ENCODE results near the gene SLC22A1. TPM values are rescaled to one million over a fixed set of nuclear protein-coding genes. Genes with fewer than 3 reads are reported as not detected.
"Not testable (repeated sequence)": the region's sequence is repeated elsewhere in the genome, so short reads cannot be mapped to it uniquely, and the experiment has no call there.

The SLC22A1 gene
- total RNA-seq, 1 experiment from 2014 or later: 0.95 TPM

DNA sequence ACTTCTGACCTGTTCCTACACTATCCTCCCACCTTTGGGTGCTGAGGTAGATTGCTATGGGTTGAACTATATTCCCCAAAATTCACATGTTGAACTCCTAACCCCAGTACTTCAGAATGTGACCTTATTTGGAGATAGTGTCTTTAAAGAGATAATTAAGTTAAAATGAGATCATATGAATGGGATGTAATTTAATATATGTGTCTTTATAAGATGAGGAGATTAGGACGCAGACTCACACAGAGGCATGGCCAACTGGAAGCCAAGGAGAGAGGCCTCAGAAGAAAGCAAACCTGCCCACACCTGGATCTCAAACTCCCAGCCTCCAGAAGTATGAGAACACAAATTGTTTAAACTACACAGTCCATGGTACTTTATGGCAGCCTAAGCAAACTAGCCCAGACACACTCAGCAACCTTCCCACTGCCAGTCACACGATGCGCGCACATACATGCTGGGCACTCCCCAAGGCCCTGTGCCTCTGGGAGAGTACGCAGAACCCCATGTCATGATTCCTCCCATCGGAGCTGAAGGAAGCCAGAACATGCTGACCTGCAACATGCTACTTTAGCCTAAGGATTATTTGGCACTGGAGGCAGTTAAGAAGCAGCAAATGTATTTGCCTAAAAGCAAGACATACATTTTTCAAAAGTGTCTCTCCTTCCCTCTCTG is 8.9 kb upstream of the SLC22A1 start:
- DNase-seq (ENCODE audit: low read depth, low spot score): no peak
- in situ Hi-C loops (cut with HindIII; ENCODE audit: low pct_unique_long_range_greater_than_20kb, low sequenced_read_pairs): no loop called here

DNA sequence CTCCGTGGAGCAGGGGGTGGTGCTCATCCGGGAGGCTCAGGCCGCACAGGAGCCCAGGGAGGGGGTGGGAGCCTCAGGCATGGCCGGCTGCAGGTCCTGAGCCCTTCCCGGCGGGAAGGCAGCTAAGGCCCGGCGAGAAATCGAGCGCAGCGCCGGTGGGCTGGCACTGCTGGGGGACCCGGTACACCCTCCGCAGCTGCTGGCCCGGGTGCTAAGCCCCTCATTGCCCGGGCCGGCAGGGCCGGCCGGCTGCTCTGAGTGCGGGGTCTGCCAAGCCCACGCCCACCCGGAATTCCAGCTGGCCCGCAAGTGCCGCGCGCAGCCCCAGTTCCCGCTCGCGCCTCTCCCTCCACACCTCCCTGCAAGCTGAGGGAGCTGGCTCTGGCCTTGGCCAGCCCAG is 7.1 kb upstream of the SLC22A1 start:
- DNase-seq (ENCODE audit: low read depth, low spot score); in situ Hi-C loops (cut with HindIII; ENCODE audit: low pct_unique_long_range_greater_than_20kb, low sequenced_read_pairs): not testable (repeated sequence)

DNA sequence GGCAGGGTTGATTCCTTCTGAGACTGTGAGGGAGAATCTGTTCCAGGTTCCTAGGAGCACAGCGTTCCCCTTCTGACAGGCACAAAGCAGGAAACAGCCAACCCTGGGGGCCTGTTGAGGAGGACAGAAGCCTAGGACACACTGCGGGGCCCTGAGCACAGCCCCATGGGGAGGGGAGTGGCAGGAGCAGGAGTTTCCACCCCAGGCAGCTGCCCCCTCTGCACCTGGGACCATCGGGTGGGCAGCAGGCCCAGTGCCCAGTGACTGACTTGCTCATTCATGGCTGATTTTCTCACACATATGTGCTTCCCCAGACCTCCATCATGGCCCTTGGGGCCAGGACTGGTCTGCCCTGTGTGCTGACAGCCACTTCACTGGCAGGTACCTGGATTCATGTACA is 6.2 kb upstream of the SLC22A1 start:
- no peak for DNase-seq (ENCODE audit: low read depth, low spot score)
- in situ Hi-C loops (cut with HindIII; ENCODE audit: low pct_unique_long_range_greater_than_20kb, low sequenced_read_pairs): no loop called here

- no peak for DNase-seq (ENCODE audit: low read depth, low spot score)
- in situ Hi-C loops (cut with HindIII; ENCODE audit: low pct_unique_long_range_greater_than_20kb, low sequenced_read_pairs): no loop called here
These were observed 5.2 kb upstream of the SLC22A1 start for GRCh38 chr6:160116411-160116810.

DNA sequence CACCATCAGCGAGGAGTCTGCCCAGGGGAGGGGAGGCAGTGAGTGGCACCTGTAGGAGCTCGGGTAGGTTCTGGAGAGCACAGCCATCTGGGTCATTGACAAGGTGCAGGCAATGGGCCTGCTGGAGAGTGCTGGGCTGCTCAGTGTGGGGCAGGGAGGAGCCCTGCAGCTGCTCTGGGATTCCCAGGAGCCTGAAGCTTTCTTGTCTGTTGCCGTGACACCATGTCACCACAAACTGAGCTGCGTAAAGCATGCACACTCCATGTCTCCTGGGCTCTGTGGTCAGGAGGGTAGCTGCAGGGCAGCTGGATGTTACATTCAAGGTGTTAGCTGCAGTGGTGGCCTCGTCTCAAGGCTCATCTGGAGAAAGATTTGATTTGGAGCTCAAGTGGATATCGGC is 4.5 kb upstream of the SLC22A1 start:
- no peak for DNase-seq (ENCODE audit: low read depth, low spot score)
- in situ Hi-C loops (cut with HindIII; ENCODE audit: low pct_unique_long_range_greater_than_20kb, low sequenced_read_pairs): no loop called here

GRCh38 chr6:160118620-160119229 is 2.9 kb upstream of the SLC22A1 start:
- in situ Hi-C loops (cut with HindIII; ENCODE audit: low pct_unique_long_range_greater_than_20kb, low sequenced_read_pairs): no loop called here

GRCh38 chr6:160120087-160120486 is 1.5 kb upstream of the SLC22A1 start:
- no peak for DNase-seq (ENCODE audit: low read depth, low spot score)
- in situ Hi-C loops (cut with HindIII; ENCODE audit: low pct_unique_long_range_greater_than_20kb, low sequenced_read_pairs): no loop called here

More at GRCh38 chr6:160118620-160119229, 2.9 kb upstream of the SLC22A1 start:
- no peak for DNase-seq (ENCODE audit: low read depth, low spot score)

DNA sequence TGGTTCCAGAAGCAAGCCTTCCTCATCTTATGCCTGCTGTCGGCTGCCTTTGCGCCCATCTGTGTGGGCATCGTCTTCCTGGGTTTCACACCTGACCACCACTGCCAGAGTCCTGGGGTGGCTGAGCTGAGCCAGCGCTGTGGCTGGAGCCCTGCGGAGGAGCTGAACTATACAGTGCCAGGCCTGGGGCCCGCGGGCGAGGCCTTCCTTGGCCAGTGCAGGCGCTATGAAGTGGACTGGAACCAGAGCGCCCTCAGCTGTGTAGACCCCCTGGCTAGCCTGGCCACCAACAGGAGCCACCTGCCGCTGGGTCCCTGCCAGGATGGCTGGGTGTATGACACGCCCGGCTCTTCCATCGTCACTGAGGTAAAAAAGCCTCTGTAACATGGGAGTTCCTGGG is 366 bp downstream of the SLC22A1 start:
- DNase-seq (ENCODE audit: low read depth, low spot score): no peak
- in situ Hi-C loops (cut with HindIII; ENCODE audit: low pct_unique_long_range_greater_than_20kb, low sequenced_read_pairs): no loop called here

GRCh38 chr6:160122744-160123143 is 1.1 kb downstream of the SLC22A1 start:
- no peak for DNase-seq (ENCODE audit: low read depth, low spot score)
- in situ Hi-C loops (cut with HindIII; ENCODE audit: low pct_unique_long_range_greater_than_20kb, low sequenced_read_pairs): no loop called here

DNA sequence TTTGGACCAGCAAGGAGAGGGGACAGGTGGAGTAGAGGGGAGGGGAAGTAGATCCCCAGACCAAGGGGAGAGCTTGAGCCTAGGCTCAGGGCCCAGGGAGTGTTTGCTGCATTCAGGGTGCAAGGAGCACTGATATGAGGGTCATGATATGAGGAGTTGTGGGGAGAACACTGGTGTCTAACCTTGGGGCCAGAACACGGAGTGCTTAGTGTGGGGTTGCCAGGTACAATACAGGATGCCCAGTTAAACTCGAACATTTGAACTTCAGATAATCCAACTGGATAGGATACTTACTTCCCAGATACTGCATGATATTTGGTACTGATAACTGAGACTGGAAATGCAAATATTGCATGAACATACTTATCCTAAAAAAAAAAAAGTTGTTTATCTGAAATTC is 2.4 kb downstream of the SLC22A1 start:
- no peak for DNase-seq (ENCODE audit: low read depth, low spot score)
- in situ Hi-C loops (cut with HindIII; ENCODE audit: low pct_unique_long_range_greater_than_20kb, low sequenced_read_pairs): no loop called here

DNA sequence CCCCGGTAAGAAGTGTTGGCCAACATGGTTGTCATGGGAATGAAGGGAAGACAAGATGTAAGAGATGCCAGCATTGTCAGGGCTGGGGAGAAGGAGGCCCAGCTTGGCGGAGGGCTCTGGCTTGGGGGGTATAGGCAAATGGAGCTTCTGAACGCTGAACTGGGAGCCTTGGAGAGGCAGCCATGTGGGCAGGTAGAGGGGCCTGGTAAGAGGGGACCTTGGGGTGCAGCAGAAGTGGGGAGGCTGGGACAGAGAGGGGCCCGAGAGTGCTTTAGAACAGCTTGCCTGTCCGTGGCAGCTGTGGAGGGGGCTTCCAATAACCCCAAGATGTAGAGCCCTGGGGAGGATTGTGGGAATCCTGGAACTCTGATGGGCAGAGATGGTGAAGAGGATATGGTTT is 3.0 kb downstream of the SLC22A1 start:
- in situ Hi-C loops (cut with HindIII; ENCODE audit: low pct_unique_long_range_greater_than_20kb, low sequenced_read_pairs): no loop called here
- DNase-seq (ENCODE audit: low read depth, low spot score): no peak

- in situ Hi-C loops (cut with HindIII; ENCODE audit: low pct_unique_long_range_greater_than_20kb, low sequenced_read_pairs): not testable (repeated sequence)
These were observed 3.5 kb downstream of the SLC22A1 start for GRCh38 chr6:160125105-160125504.

GRCh38 chr6:160127270-160128124 is 5.9 kb downstream of the SLC22A1 start:
- in situ Hi-C loops (cut with HindIII; ENCODE audit: low pct_unique_long_range_greater_than_20kb, low sequenced_read_pairs): no loop called here
- DNase-seq (ENCODE audit: low read depth, low spot score): no peak

More at GRCh38 chr6:160125105-160125504, 3.5 kb downstream of the SLC22A1 start:
- DNase-seq (ENCODE audit: low read depth, low spot score): not testable (repeated sequence)

DNA sequence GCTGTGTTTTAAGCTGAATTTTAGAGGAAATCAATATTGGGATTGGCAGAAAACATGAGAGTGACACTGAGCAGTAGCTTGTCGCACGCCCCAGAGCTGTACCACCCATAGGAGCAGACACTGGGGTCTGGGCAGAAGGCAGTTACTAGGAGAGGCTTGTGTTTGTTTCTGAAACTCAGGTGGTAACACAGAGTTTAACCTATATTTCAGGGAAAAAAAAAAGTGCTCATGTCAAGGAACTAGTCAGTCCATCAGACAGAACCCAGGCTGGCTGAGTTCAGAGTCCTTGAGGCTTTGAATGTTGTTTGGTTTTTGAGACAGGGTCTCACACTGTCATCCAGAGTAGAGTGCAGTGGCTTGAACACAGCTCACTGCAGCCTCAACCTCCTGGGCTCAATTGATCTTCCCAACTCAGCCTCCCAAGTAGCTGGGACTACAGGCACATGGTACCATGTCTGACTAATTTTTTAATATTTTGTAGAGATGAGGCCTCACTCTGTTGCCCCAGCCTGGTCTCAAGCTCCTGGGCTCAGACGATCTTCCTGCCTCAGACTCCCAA is 6.6 kb downstream of the SLC22A1 start:
- DNase-seq (ENCODE audit: low read depth, low spot score): no peak
- in situ Hi-C loops (cut with HindIII; ENCODE audit: low pct_unique_long_range_greater_than_20kb, low sequenced_read_pairs): no loop called here

GRCh38 chr6:160128879-160129516 is 7.4 kb downstream of the SLC22A1 start:
- DNase-seq (ENCODE audit: low read depth, low spot score): no peak
- in situ Hi-C loops (cut with HindIII; ENCODE audit: low pct_unique_long_range_greater_than_20kb, low sequenced_read_pairs): no loop called here

DNA sequence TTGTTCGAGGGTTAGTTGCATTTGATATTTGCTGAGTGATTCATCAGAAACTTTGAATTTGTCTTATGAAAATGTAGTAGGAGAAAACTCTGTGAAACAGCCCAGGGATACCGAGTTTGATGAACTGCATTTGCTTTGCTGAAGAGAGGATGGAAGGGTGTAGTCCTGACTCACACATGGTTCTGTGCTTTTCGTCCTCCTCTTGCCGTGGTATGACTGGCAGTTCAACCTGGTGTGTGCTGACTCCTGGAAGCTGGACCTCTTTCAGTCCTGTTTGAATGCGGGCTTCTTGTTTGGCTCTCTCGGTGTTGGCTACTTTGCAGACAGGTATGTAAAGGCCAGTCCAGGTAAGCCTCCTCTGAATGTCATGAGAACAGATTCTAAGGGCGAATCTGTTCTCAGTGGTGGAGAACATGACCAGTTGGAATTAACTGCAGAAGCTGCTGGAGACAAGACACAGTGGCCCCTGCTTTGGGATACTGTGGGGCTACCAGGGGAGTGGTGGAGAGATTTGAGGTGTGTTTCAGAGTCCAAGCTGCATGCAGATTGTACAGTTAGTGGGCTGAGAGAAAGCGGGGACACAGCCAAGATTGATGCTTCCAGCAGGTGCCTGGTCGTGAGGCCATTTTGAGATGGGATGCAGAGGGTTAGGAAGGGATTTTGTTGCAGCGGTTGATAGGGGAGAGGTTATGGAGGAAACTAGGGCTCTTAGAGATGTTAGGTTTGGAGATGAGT is 8.4 kb downstream of the SLC22A1 start:
- in situ Hi-C loops (cut with HindIII; ENCODE audit: low pct_unique_long_range_greater_than_20kb, low sequenced_read_pairs): no loop called here
- DNase-seq (ENCODE audit: low read depth, low spot score): no peak

GRCh38 chr6:160130729-160131484 is 9.3 kb downstream of the SLC22A1 start:
- no peak for DNase-seq (ENCODE audit: low read depth, low spot score)
- in situ Hi-C loops (cut with HindIII; ENCODE audit: low pct_unique_long_range_greater_than_20kb, low sequenced_read_pairs): no loop called here

Measured in SK-MEL-5 (cell line).